ENCODE measurements around the gene SELP.

DNA sequence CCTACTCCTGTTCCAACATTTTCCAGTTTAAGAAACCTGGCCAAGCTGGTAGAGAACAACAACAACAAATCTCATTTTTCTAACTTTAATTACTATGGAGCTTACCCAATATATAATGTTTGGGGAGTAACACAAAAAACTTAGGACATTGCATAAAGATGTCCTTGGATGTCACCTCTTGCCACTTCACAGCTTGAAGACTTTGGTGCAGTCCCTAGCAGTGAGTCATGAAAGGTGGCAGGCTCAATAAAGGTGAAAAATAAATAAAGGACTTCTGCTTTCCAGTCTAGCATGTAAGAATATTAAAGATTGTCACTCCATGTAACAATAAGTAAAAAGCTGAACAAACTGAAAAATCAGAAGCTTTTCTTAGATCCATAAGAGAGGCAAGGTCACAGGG, 17.6 kb upstream of the SELP start:
- TF ChIP-seq, protein P1, sequence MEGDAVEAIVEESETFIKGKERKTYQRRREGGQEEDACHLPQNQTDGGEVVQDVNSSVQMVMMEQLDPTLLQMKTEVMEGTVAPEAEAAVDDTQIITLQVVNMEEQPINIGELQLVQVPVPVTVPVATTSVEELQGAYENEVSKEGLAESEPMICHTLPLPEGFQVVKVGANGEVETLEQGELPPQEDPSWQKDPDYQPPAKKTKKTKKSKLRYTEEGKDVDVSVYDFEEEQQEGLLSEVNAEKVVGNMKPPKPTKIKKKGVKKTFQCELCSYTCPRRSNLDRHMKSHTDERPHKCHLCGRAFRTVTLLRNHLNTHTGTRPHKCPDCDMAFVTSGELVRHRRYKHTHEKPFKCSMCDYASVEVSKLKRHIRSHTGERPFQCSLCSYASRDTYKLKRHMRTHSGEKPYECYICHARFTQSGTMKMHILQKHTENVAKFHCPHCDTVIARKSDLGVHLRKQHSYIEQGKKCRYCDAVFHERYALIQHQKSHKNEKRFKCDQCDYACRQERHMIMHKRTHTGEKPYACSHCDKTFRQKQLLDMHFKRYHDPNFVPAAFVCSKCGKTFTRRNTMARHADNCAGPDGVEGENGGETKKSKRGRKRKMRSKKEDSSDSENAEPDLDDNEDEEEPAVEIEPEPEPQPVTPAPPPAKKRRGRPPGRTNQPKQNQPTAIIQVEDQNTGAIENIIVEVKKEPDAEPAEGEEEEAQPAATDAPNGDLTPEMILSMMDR (IDR thresholded peaks at IDR 0.05; ENCODE audit: low read depth, low read length) = no peak
- TF ChIP-seq EZH2phosphoT487 (IDR thresholded peaks at IDR 0.05; ENCODE audit: low read depth) = no peak
